HAP-1 (cell line): ENCODE measurements around the gene MAGEA3.
A peak's percentile ranks its signal among the peaks of the same experiment; 100 is the strongest.
"Not testable (repeated sequence)": the region's sequence is repeated elsewhere in the genome, so short reads cannot be mapped to it uniquely, and the experiment has no call there.

Experiments
- DNase-seq, 2 experiments: peaks; one replicate each; pipeline ENCODE4 v3.0.0-alpha.2; 2016 to 2020; ENCODE audit warnings: low spot score in 2 of 2
- H3K27me3 ChIP-seq: fragments of 250-450 bp; sonication (Bioruptor Pico); 2 replicates; pipeline ENCODE4 v1.5.1; 2020; ENCODE audit warnings: low read depth, mild to moderate bottlenecking, moderate library complexity
- H3K36me3 ChIP-seq: fragments of 250-450 bp; sonication (Bioruptor Pico); replicated peaks from 2 replicates; pipeline ENCODE4 v1.5.1; 2020; ENCODE audit warnings: mild to moderate bottlenecking
- H3K4me1 ChIP-seq: fragments of 250-450 bp; sonication (Bioruptor Pico); 2 replicates; pipeline ENCODE4 v1.5.1; 2020; ENCODE audit warnings: mild to moderate bottlenecking
- H3K4me3 ChIP-seq: fragments of 250-450 bp; sonication (Bioruptor Pico); 2 replicates; pipeline ENCODE4 v1.5.1; 2020; ENCODE audit warnings: mild to moderate bottlenecking, moderate library complexity
- H3K9me3 ChIP-seq: fragments of 250-450 bp; sonication (Bioruptor Pico); 2 replicates; pipeline ENCODE4 v1.5.1; 2020; ENCODE audit warnings: mild to moderate bottlenecking, moderate library complexity
- in situ Hi-C: fragments of 300-500 bp; cut with MboI; formaldehyde crosslinking; loops from 3 replicates; pipeline ENCODE4 v1.14.3; 2020; ENCODE audit warnings: low sequenced_read_pairs, inconsistent platforms, mixed read lengths

The MAGEA3 gene, protein sequence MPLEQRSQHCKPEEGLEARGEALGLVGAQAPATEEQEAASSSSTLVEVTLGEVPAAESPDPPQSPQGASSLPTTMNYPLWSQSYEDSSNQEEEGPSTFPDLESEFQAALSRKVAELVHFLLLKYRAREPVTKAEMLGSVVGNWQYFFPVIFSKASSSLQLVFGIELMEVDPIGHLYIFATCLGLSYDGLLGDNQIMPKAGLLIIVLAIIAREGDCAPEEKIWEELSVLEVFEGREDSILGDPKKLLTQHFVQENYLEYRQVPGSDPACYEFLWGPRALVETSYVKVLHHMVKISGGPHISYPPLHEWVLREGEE

DNA sequence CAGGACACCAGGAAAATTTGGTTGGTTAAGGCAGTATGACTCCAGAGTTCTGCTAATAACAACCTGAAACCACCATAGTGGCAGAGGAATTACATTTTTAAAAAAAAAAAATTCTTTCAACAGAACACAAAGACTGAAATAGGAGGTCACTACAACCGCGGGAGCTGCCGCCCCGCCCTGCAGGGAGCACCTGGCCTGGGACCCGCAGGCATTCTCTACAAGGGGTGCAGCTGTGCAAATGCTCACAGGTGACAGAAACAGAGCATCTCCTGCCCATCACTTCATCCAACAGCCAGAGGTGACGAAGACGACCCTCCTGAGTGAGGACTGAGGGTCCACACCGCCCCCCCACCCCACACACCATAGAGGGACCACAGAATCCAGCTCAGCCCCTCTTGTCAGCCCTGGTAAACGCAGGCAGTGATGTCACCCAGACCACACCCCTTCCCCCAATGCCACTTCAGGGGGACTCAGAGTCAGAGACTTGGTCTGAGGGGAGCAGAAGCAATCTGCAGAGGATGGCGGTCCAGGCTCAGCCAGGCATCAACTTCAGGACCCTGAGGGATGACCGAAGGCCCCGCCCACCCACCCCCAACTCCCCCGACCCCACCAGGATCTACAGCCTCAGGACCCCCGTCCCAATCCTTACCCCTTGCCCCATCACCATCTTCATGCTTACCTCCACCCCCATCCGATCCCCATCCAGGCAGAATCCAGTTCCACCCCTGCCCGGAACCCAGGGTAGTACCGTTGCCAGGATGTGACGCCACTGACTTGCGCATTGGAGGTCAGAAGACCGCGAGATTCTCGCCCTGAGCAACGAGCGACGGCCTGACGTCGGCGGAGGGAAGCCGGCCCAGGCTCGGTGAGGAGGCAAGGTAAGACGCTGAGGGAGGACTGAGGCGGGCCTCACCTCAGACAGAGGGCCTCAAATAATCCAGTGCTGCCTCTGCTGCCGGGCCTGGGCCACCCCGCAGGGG, at the start of gene MAGEA3:
Gene MAGEA3 (plus strand): TSS at position 843 of the 980 bp plus-strand sequence. CDS start 2,039 bp downstream, outside the sequence.
- H3K4me1 ChIP-seq, H3K4me3 ChIP-seq, H3K9me3 ChIP-seq: not testable (repeated sequence)

DNA sequence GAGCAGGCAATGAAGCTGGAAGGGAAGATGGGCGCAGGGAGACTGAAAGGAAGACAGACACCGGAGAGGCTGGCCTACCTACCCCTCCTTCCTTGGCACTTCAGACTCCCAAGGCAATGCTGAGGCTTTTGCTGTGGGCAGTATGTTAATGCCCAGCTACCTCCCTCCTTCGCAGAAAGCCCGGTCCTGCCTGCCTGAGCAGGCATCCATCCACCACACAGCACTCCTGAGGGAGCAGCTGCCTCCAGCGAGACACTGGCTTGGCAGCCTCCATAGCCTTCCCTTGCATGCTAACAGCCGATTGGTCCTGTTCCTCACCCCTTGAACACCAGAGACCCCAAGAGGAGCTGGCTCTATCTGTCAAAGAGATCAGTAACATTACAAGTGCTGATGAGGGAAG, 46.5 kb upstream of the MAGEA3 start:
- Histone ChIP-seq H3K36me3 (no peaks in the 10 kb centered on the region), H3K27me3 (no peaks in the 10 kb centered on the region), H3K4me3 (no peak overlapping the region), H3K9me3 (no peaks in the 10 kb centered on the region), H3K4me1 (no peaks in the 10 kb centered on the region)
- in situ Hi-C loops, result no loop called here
- DNase-seq, result no peak

More for the DNA sequence above, at the start of gene MAGEA3:
- H3K36me3 ChIP-seq, DNase-seq, H3K27me3 ChIP-seq, in situ Hi-C loops: not testable (repeated sequence)

DNA sequence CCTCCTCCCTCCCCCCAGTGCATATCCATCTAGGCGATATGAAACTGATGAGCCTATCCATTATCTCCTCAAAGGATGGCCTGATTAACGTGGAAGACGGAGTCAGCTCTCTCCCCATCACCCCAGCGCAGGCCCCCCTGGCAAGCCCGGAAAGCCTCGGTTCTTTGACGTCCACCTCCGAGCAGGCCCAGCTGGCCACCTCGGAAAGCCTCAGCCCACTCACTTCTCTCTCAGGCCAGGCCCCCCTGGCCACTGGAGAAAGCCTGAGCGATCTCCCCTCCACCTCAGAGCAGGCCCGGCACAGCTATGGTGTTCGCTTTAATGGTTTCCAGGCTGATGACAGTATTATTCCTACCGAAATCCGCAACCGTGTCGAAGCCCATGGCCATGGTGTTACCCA, 46.1 kb upstream of the MAGEA3 start:
- no peaks in the 10 kb centered on the region for H3K4me1 ChIP-seq
- no peaks in the 10 kb centered on the region for H3K27me3 ChIP-seq
- no peak overlapping the region for H3K4me3 ChIP-seq
- H3K9me3 ChIP-seq, result no peaks in the 10 kb centered on the region
- no peaks in the 10 kb centered on the region for H3K36me3 ChIP-seq
- no peak for DNase-seq
- in situ Hi-C loops, result no loop called here

DNA sequence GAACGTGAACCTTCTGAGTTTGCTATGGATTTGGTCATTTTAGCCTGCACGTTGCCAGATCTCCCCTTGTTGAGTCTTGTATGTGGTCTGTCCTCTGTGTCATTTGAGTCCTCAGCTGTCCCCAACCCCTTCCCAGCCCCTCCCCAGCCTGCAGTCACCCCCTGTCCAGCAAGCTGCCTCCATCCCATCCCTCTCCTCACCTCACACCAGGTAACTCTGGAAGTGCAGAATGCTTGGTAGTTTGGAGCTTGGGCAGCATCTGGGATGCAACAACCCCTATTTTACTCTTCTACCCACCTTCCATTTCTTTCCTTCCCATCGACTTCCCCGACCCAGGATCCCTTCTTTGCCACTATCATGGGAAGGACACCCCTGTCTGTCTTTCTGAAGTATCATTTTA, 42.5 kb upstream of the MAGEA3 start:
- H3K36me3 ChIP-seq, result no peaks in the 10 kb centered on the region
- no peaks in the 10 kb centered on the region for H3K9me3 ChIP-seq
- no peaks in the 10 kb centered on the region for H3K27me3 ChIP-seq
- in situ Hi-C loops, result no loop called here
- H3K4me3 ChIP-seq, result no peak overlapping the region
- no peak for DNase-seq
- no peaks in the 10 kb centered on the region for H3K4me1 ChIP-seq

DNA sequence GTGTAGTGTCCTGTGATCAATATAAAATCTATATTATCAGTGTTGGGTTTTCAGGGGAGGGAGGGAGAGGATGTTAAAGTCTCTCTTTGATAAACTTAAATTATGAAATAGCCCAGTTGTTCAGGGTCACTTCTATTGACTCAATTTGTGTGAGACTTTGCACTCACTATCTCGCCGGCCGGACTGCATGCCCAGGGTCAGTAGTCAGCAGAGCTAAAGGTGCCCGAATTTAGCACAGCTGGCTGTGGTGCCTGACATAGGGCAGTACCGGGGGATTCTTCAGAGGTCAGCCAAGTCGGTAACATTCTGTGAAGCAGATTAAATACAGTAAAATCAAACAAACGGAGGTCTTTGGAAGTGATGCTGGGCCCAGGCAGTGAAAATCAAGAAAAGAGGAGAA, 41.7 kb upstream of the MAGEA3 start:
- Histone ChIP-seq H3K36me3 (no peaks in the 10 kb centered on the region), H3K4me3 (no peak overlapping the region), H3K4me1 (no peaks in the 10 kb centered on the region), H3K27me3 (no peaks in the 10 kb centered on the region), H3K9me3 (no peaks in the 10 kb centered on the region)
- in situ Hi-C loops, result no loop called here
- DNase-seq, result no peak

DNA sequence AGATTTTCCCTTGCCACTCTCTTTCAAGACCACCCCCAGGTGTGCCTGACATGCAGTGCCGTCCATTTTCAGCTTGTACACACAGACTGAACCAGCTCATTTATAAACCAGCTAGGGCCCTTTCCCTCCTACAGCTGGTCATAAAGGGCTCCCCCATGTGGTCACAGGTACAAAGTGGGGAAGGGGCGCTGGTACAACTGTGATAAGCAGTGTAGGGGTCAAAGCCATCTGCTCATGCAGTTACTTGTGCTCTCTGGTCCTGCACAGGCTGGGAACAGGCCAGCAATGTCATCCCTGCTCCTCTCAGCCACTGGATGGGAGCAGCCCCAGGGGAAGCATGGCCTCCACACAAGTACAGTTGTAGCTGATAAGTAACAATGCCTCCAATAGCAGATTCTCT, 40.3 kb upstream of the MAGEA3 start:
- Histone ChIP-seq H3K4me1 (no peaks in the 10 kb centered on the region), H3K4me3 (no peak overlapping the region), H3K36me3 (no peaks in the 10 kb centered on the region), H3K27me3 (no peaks in the 10 kb centered on the region), H3K9me3 (no peaks in the 10 kb centered on the region)
- DNase-seq, result peak in 1 of 2 experiments; percentile 22
- in situ Hi-C loops, result no loop called here

DNA sequence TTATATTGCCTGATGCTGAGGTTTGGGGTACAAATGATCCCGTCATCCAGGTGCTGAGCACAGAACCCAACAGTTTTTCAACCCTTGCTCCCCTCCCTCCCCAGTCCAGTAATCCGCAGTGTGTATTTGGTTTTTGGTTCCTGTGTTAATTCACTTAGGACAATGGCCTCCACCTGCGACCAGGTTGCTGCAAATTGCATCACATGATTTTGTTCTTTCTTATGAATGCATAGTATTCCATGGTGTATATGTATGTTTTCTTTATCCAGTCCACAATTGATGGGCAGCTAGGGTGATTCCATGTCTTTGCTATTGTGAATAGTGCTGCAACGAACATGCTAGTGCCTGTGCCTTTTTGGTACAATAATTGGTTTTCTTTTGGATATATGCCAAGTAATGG, 35.5 kb upstream of the MAGEA3 start:
- Histone ChIP-seq H3K27me3 (no peaks in the 10 kb centered on the region), H3K4me3 (no peak overlapping the region), H3K9me3 (no peaks in the 10 kb centered on the region), H3K4me1 (no peaks in the 10 kb centered on the region), H3K36me3 (no peaks in the 10 kb centered on the region)
- DNase-seq, result no peak
- in situ Hi-C loops, result no loop called here

DNA sequence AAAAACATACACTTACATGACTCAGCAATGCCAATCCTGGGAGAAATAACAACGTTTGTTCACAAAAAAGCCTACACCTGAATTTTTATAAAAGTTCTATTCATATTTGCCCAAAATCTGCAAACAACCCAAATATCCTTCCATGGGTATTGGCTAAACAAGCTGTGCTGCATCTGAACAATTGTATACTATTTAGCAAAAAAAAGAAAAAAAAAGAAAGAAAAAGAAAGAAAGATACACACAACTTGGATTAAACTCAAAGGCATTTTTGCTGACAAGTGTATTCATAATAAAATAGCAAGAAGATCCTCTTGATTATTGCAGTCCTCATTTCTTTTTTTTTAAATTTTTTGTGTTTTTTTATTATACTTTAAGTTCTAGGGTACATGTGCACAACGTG, 24.5 kb upstream of the MAGEA3 start:
- Histone ChIP-seq H3K4me1 (no peaks in the 10 kb centered on the region), H3K9me3 (no peaks in the 10 kb centered on the region), H3K27me3 (no peaks in the 10 kb centered on the region), H3K36me3 (no peaks in the 10 kb centered on the region), H3K4me3 (no peak overlapping the region)
- no peak for DNase-seq
- in situ Hi-C loops, result no loop called here

DNA sequence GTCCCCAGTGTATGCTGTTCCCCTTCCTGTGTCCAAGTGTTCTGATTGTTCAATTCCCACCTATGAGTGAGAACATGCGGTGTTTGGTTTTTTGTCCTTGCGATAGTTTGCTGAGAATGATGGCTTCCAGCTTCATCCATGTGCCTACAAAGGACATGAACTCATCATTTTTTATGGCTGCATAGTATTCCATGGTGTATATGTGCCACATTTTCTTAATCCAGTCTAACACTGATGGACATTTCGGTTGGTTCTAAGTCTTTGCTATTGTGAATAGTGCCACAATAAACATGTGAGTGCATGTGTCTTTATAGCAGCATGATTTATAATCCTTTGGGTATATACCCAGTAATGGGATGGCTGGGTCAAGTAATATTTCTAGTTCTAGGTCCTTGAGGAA, 23.9 kb upstream of the MAGEA3 start:
- H3K36me3 ChIP-seq, H3K27me3 ChIP-seq, DNase-seq, H3K4me3 ChIP-seq, H3K4me1 ChIP-seq, H3K9me3 ChIP-seq, in situ Hi-C loops: not testable (repeated sequence)

DNA sequence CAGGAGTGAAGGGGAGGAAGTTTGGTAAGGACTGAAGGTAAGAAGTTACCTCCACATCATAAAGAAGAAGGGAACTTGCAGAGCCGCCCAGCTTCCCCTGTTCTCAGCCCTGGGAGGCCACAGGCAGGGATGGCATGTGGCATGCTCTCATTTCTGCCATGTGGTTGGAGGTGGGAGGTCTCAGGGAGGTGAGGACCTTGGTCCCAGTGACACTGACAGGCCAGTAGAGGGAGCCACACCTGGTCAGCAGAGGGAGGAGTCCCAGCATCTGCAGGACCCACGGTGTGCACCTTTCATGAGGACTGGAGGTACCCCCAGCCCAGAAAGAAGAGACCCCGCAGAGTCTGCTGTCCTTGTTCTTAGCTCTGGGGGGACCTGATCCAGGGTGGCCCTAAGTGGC, 17.6 kb upstream of the MAGEA3 start:
- DNase-seq, H3K4me1 ChIP-seq, H3K36me3 ChIP-seq, H3K4me3 ChIP-seq, H3K27me3 ChIP-seq, in situ Hi-C loops, H3K9me3 ChIP-seq: not testable (repeated sequence)

DNA sequence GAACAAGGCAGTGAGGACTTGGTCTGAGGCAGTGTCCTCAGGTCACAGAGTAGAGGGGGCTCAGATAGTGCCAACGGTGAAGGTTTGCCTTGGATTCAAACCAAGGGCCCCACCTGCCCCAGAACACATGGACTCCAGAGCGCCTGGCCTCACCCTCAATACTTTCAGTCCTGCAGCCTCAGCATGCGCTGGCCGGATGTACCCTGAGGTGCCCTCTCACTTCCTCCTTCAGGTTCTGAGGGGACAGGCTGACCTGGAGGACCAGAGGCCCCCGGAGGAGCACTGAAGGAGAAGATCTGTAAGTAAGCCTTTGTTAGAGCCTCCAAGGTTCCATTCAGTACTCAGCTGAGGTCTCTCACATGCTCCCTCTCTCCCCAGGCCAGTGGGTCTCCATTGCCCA, 1.8 kb downstream of the MAGEA3 start:
- H3K36me3 ChIP-seq, H3K4me1 ChIP-seq, H3K9me3 ChIP-seq, DNase-seq, H3K27me3 ChIP-seq, in situ Hi-C loops, H3K4me3 ChIP-seq: not testable (repeated sequence)

DNA sequence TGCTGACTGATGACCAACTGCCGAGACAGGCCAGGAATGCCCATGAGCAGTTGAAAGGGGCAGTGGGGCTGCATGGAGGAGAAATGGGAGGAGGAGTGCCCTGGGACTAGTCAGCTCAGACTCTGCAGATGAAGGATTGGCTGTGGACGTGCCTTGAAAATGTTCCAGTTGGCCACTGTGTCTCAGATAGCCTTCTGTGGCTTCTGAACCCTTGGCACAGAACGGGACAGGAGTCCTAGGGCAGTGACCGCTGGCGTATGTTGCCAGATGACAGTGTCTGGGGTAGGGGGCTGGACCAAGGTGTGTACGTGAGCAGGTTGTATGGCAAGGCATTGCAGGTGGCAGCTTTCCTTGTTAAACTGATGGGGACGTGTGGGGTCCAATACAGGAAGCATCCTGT, 7.9 kb downstream of the MAGEA3 start:
- H3K4me3 ChIP-seq, H3K27me3 ChIP-seq, DNase-seq, in situ Hi-C loops, H3K4me1 ChIP-seq, H3K36me3 ChIP-seq, H3K9me3 ChIP-seq: not testable (repeated sequence)

DNA sequence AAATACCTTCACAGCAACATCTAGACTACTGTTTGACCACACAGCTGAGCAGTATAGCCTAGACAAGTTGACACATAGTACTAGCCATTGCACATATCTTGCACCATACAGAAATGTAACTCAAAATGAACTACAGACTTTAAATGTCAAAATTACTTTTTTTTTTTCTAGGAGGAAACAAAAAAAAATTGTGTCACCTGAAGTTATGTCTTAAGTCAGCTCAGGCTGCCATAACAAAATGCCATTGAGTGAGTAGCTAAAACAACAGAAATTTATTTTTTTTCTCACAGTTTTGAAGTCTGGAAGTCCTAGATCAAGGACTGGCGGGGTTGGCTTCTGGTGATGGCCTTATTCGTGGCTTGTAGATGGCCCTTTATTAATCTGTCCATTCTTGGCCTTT, 10.6 kb downstream of the MAGEA3 start, which contains the start of gene CSAG2:
Gene CSAG2 (minus strand): TSS at position 101 of the 400 bp plus-strand sequence. CDS start 161 bp downstream, outside the sequence.
- H3K36me3 ChIP-seq, in situ Hi-C loops, H3K9me3 ChIP-seq, DNase-seq, H3K4me3 ChIP-seq, H3K4me1 ChIP-seq, H3K27me3 ChIP-seq: not testable (repeated sequence)

DNA sequence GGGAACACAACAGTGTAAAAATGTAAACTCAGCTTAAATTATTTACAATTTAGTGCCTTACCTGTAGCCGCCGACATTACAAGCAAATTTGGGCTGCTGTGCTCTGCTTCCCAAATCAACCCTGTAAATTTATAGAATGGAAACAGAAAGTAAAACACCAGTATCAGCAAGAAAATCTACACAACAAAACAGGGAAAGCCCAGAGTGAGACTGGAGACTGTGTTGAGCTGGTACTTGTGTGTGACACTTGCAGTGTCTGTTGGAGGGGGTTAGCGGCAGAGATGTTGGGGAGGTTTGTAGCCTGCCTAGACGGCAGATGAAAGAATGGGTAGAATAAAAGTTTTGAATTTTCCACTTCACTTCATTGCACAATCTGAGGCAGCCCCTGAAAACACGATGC, 14.6 kb downstream of the MAGEA3 start:
- H3K4me1 ChIP-seq, DNase-seq, H3K36me3 ChIP-seq, H3K4me3 ChIP-seq, H3K9me3 ChIP-seq, H3K27me3 ChIP-seq, in situ Hi-C loops: not testable (repeated sequence)
